ACC112 (cell line): ENCODE data around the gene GLT8D1.

Source experiments
- H2AFZ ChIP-seq: fragments of 200-600 bp; sonication (generic); one replicate; pipeline ENCODE4 v1.6.0; 2017; ENCODE audit warnings: antibody characterized with exemption, low read length; ENCODE audit not compliant: unreplicated experiment
- H3K27ac ChIP-seq: fragments of 200-600 bp; sonication (generic); 2 replicates; pipeline ENCODE4 v1.5.1; 2014; ENCODE audit warnings: low read depth, mild to moderate bottlenecking, antibody characterized with exemption, low read length, moderate library complexity
- H3K27me3 ChIP-seq: fragments of 200-600 bp; sonication (generic); 2 replicates; pipeline ENCODE4 v1.6.1; 2014; ENCODE audit warnings: mild to moderate bottlenecking, antibody characterized with exemption, low read length, moderate library complexity, mixed read lengths; ENCODE audit not compliant: insufficient read depth
- H3K36me3 ChIP-seq: fragments of 200-600 bp; sonication (generic); 2 replicates; pipeline ENCODE4 v1.6.1; 2016; ENCODE audit warnings: mild to moderate bottlenecking, antibody characterized with exemption, low read length, moderate library complexity, mixed read lengths; ENCODE audit not compliant: insufficient read depth
- H3K4me1 ChIP-seq: fragments of 200-600 bp; sonication (generic); one replicate; pipeline ENCODE4 v1.6.1; 2016; ENCODE audit warnings: low read length, mixed read lengths; ENCODE audit not compliant: insufficient read depth, unreplicated experiment, control insufficient read depth
- H3K4me3 ChIP-seq: fragments of 200-600 bp; sonication (generic); 2 replicates; pipeline ENCODE4 v1.5.1; 2014; ENCODE audit warnings: mild to moderate bottlenecking, low read depth, low read length
- H3K79me2 ChIP-seq: fragments of 200-600 bp; sonication (generic); one replicate; pipeline ENCODE4 v1.6.0; 2016; ENCODE audit warnings: low read length; ENCODE audit not compliant: control insufficient read depth, unreplicated experiment, insufficient read depth

Gene GLT8D1, protein sequence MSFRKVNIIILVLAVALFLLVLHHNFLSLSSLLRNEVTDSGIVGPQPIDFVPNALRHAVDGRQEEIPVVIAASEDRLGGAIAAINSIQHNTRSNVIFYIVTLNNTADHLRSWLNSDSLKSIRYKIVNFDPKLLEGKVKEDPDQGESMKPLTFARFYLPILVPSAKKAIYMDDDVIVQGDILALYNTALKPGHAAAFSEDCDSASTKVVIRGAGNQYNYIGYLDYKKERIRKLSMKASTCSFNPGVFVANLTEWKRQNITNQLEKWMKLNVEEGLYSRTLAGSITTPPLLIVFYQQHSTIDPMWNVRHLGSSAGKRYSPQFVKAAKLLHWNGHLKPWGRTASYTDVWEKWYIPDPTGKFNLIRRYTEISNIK

DNA sequence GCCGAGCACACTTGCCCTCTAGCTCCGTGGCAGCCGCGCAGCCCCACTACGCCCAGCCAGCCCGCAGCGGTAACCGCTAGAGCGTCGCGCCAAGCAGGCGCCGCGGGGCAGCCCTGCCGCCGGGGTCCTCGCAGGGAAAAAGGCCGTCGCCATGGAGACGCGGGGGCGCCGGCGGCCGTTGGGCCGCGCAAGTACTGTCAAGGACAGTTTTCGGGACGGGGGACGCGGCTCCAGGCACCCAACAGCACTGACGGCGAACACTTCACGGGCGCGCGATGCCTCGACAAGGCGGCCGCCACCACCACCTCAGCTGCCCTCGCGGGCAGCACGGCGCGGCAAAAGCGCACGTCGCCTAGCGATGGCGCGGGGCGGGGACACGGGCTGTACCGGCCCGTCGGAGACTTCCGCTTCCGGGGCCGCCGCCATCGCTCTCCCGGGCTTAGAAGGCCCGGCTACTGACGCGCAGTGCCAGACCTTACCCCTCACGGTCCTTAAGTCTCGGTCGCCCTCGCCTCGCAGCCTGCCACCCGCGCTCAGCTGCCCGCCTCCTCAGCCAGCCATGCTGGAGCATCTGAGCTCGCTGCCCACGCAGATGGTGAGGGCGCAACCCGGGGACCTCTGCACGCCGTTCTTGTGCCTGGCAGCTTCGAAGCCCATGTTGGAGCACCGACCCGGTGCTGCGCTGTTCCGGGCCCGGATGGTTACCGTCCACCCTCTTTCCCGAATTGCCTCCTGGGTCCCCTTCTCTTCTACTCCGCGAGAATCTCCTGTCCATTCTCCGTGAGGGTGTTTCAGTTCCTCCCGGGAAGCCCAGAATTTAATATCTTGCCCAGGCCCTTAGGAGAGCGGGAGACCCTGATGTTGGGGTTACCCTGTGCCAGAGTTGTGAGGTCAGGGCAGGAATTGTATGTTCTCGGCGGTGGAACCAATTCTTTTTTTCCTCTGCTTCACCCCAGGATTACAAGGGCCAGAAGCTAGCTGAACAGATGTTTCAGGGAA, at the start of gene GLT8D1, which contains the start of gene SPCS1:
GLT8D1 (minus strand) TSS at position 104 of the 999 bp plus-strand sequence. CDS start 5,331 bp downstream, outside the sequence.
SPCS1 (plus strand) TSS at position 419 of the 999 bp plus-strand sequence; CDS start at position 560, 141 bp downstream.
- peaks cover 57% of the 10 kb centered on the region for H3K79me2 ChIP-seq
- peak within 1 kb of the TSS; percentile 69 for H3K27ac ChIP-seq

DNA sequence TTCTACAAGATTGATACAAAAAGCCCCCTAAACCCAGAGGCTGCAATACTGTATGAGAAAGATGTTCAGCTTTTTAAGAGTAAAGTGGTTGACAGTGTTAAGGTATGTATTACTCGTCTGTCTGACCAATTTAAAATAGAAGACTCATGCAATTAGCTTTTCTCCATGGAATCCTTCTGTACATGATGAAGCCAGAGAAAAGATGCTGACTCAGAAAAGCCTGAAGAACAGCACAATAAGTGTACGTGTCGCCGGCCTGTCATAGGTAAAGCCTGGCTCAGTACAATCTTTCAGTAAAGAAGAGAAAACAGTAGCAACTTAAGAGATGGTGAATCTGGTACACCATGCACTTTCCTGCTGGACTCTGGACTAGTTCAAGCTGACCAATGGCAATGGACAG, 48.8 kb upstream of the GLT8D1 start:
- no peak overlapping the region for H2AFZ ChIP-seq
- no peak overlapping the region for H3K27ac ChIP-seq
- H3K4me3 ChIP-seq: no peak overlapping the region
- H3K36me3 ChIP-seq: peaks cover 21% of the 10 kb centered on the region
- no peaks in the 10 kb centered on the region for H3K4me1 ChIP-seq
- no peaks in the 10 kb centered on the region for H3K27me3 ChIP-seq
- no peaks in the 10 kb centered on the region for H3K79me2 ChIP-seq

More for the DNA sequence above, at the start of gene GLT8D1, which contains the start of gene SPCS1:
- no peaks in the 10 kb centered on the region for H3K27me3 ChIP-seq
- H3K36me3 ChIP-seq: peaks cover 9% of the 10 kb centered on the region
- peak within 1 kb of the TSS; percentile 86 for H3K4me3 ChIP-seq
- H3K4me1 ChIP-seq: peaks cover 17% of the 10 kb centered on the region
- H2AFZ ChIP-seq: peak within 1 kb of the TSS; percentile 88

DNA sequence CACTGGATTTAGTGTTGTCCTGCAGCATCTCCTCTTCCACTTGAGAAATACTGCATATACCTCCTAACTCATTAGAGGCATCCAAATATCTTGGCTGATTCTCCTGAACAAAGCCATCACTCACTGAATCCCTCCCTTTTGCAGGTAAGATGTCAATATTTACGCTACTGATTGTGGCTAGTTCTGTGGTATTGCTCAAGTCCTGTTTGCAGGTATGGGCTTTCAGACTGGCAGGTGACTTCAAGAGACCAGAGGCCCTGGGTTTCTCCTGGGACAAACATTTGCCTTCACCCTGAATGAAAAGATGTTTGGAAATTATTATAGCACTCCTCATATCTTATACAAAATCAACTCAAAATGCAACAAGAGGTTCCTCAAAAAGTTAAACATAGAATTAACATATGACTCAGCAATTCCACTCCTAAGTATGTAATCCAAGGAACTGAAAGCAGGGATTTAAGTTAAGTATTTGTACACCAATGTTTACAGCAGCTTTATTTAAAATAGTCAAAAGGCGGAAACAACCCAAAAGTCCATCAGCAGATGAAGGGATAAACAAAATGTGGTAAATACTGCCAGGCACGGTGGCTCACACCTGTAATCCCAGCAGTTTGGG, 46.6 kb upstream of the GLT8D1 start:
- Histone ChIP-seq H3K27ac (no peak overlapping the region), H3K79me2 (no peaks in the 10 kb centered on the region), H3K27me3 (no peaks in the 10 kb centered on the region), H3K4me1 (no peaks in the 10 kb centered on the region), H3K4me3 (no peak overlapping the region), H3K36me3 (peaks cover 22% of the 10 kb centered on the region), H2AFZ (no peak overlapping the region)

DNA sequence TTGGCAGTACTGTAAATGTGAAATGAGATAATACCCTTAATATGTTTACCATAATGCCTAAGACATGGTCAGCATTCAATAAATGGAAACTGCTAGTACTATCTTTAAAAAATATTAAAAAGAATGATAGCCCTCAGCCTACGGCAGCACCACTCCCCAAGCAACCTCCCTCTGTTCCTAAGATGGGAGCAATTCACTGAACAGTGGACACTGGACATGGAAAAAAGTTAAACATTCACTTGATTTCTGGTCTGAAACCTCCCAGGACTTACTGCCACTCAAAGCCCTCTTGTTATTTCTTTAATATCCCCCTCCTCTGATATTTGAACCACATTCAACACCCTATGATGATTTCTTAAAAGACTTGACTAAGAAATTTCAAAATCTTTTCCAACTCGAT, 38.1 kb upstream of the GLT8D1 start:
- Histone ChIP-seq H3K36me3 (peaks cover 19% of the 10 kb centered on the region), H3K27me3 (no peaks in the 10 kb centered on the region), H3K27ac (no peak overlapping the region), H2AFZ (no peak overlapping the region), H3K4me1 (no peaks in the 10 kb centered on the region), H3K4me3 (no peak overlapping the region), H3K79me2 (no peaks in the 10 kb centered on the region)

DNA sequence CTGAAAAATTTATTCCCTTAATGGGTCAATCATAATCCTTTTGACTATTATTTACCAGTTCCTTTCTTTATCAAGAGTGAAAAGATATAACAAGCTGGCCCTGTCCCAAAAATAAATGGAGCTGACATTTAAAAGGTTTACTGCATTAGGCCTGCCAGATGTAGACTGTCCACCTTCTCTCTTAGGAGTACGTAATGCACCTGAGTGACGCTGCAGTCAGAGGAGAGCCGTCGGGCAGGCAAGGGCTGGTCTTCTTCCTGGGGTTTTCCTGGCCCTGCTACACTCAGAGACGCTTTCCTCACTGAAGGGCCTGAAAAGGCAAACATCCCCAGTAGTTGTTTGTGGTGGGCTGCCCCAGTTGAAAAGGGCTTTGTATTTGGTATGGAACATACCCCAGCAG, 37.6 kb upstream of the GLT8D1 start:
- no peak overlapping the region for H3K27ac ChIP-seq
- H3K4me3 ChIP-seq: no peak overlapping the region
- H3K4me1 ChIP-seq: no peaks in the 10 kb centered on the region
- no peak overlapping the region for H2AFZ ChIP-seq
- no peaks in the 10 kb centered on the region for H3K27me3 ChIP-seq
- H3K79me2 ChIP-seq: no peaks in the 10 kb centered on the region
- peaks cover 15% of the 10 kb centered on the region for H3K36me3 ChIP-seq

DNA sequence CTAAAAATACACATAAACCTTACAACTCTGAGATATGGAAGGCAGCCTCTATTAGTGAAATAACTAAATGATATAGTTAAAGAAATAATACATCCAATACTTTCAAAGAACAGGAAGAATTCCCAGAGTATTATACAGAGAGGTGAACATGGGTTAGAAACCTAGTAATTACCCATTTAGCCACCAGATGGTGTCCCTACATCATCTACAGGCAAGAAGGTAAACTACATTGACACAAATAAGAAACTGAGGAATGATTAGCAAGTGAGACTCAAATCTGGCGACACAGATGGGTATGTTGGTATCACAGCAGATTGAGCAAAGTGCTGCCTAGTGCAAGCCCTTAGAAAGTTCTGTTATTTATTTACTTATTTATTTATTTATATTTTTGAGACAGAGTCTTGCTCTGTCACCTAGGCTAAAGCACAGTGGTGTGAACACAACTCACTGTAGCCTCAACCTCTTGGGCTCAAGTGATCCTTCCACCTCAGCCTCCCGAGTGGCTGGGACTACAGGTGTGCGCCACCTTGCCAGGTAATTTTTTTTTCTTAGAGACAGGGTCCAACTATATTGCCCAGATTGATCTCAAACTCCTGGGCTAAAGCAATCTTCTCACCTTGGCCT, 36.9 kb upstream of the GLT8D1 start:
- Histone ChIP-seq H3K4me1 (no peaks in the 10 kb centered on the region), H3K27ac (no peak overlapping the region), H3K27me3 (no peaks in the 10 kb centered on the region), H3K4me3 (no peak overlapping the region), H3K36me3 (peaks cover 15% of the 10 kb centered on the region), H2AFZ (no peak overlapping the region), H3K79me2 (no peaks in the 10 kb centered on the region)

DNA sequence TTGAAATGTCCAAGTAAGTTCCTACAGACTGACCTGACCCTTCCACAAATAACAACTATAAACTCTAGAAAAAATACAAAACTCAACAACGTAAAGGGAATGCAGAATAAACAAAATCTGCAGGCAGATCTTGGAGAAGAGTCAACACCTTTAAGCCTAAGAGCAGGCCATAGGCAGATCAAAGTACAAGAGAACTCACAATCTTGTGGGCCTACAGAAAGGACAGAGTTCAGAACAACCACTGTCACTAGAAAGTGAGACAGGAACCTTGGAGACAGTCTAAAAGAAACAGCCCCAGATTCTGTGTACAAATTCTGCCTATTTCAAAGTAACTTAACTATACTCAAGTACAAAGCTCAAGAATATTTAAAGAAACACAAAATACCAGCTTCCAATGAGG, 34.1 kb upstream of the GLT8D1 start:
- Histone ChIP-seq H3K79me2 (no peaks in the 10 kb centered on the region), H3K27me3 (no peaks in the 10 kb centered on the region), H3K4me3 (no peak overlapping the region), H3K27ac (no peak overlapping the region), H3K4me1 (no peaks in the 10 kb centered on the region), H2AFZ (no peak overlapping the region), H3K36me3 (peaks cover 31% of the 10 kb centered on the region)

DNA sequence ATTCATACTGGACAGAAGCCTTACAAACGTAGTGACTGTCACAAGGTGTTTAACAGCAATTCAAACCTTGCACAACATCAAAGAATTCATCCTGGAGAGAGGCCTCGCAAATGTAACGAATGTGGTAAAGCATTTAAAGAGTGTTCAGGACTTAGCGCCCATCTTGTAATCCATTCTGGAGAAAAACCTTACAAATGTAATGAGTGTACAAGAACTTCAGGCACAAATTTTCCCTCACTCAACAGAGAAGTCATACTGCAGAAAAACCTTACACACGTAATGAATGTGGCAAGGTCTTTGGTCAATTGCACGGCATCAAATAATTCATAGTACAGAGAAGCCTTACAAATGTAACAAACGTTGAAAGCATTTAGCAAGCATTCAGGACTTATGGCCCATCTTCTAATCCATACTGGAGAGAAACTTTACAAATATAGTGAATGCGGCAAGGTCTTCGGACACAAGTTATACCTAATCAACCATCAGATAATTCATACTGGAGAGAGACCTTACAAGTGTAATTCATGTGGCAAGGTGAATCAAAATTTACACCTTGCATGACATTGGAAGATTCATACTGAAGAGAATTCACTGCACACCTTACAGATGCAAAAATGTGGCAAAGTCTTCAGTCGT, 27.8 kb upstream of the GLT8D1 start:
- Histone ChIP-seq H3K27me3 (no peaks in the 10 kb centered on the region), H3K27ac (no peak overlapping the region), H3K36me3 (peaks cover 60% of the 10 kb centered on the region), H3K4me1 (no peaks in the 10 kb centered on the region), H3K4me3 (no peak overlapping the region), H3K79me2 (no peaks in the 10 kb centered on the region), H2AFZ (no peak overlapping the region)

DNA sequence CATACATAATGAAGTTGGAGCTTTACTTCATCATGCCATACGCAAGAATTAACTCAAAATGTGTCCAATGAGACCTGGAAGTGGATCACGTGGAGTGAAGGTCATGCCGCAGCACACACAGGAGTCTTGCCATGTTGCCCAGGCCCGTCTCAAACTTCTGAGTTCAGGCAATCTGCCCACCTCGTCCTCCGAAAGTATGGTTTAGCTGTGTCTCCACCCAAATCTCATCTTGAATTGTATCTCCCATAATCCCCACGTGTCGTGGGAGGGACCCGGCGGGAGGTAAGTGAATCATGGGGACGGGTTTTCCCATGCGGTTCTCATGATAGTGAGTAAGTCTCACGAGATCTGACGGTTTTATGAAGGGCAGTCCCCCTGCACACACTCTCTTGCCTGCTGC, 26.0 kb upstream of the GLT8D1 start:
- H2AFZ ChIP-seq: no peak overlapping the region
- no peaks in the 10 kb centered on the region for H3K27me3 ChIP-seq
- H3K27ac ChIP-seq: no peak overlapping the region
- H3K4me1 ChIP-seq: no peaks in the 10 kb centered on the region
- H3K79me2 ChIP-seq: no peaks in the 10 kb centered on the region
- H3K36me3 ChIP-seq: peaks cover 53% of the 10 kb centered on the region
- no peak overlapping the region for H3K4me3 ChIP-seq
